Sigmoid colon (tissue), 7 donors: ENCODE data around the gene RNF212. TPM values are rescaled to one million over a fixed set of nuclear protein-coding genes. Genes with fewer than 3 reads are reported as not detected.

ENCODE experiments used
- DNase-seq: peaks from one replicate; pipeline ENCODE4 v3.0.0-alpha.2; 2019
- H3K27ac ChIP-seq, 4 donors: fragments of 200-600 bp; sonication (generic); one replicate each; pipeline ENCODE4 v1.5.1; 2016 to 2019; ENCODE audit warnings: mild to moderate bottlenecking in 1 of 4
- H3K27me3 ChIP-seq, 3 donors: fragments of 200-600 bp; sonication (generic); one replicate each; pipeline ENCODE4 v1.5.1; 2019; ENCODE audit warnings: mild to moderate bottlenecking in 1 of 3
- H3K36me3 ChIP-seq, 4 donors: fragments of 200-600 bp; sonication (generic); one replicate each; pipeline ENCODE4 v1.5.1; 2016 to 2019
- H3K4me1 ChIP-seq, 4 donors: fragments of 200-600 bp; sonication (generic); one replicate each; pipeline ENCODE4 v1.5.1; 2017 to 2019
- H3K4me3 ChIP-seq, 4 donors: fragments of 200-600 bp; sonication (generic); one replicate each; pipeline ENCODE4 v1.5.1; 2017 to 2019; ENCODE audit warnings: mild to moderate bottlenecking in 2 of 4, moderate library complexity in 1 of 4
- H3K9me3 ChIP-seq, 4 donors: fragments of 200-600 bp in 3 of 4; sonication (generic) in 3 of 4; one replicate each; pipeline versions ENCODE4 v1.5.1 to v1.6.1; 2013 to 2019
- CTCF ChIP-seq, 4 experiments: fragments of 450-650 bp in 3 of 4; fragments of 200-600 bp in 1 of 4; IDR thresholded peaks; one replicate each; pipeline ENCODE4 v1.5.1; 2016 to 2019; ENCODE audit warnings: antibody characterized with exemption in 4 of 4, mild to moderate bottlenecking in 3 of 4, moderate library complexity in 2 of 4
- EP300 ChIP-seq, 4 donors: sonication (generic); formaldehyde crosslinking; IDR thresholded peaks; one replicate each; pipeline ENCODE4 v1.6.1; 2017; ENCODE audit warnings: antibody characterized with exemption in 4 of 4
- POLR2A ChIP-seq, 2 donors: fragments of 450-650 bp; IDR thresholded peaks; one replicate each; pipeline ENCODE4 v1.6.1; 2016; ENCODE audit warnings: antibody characterized with exemption in 2 of 2, mild to moderate bottlenecking in 2 of 2, moderate library complexity in 2 of 2
- POLR2AphosphoS5 ChIP-seq, 4 donors: sonication (generic); formaldehyde crosslinking; IDR thresholded peaks; one replicate each; pipeline ENCODE4 v1.6.1; 2017; ENCODE audit warnings: antibody characterized with exemption in 4 of 4
- WGBS, 2 donors: extraction: QIAGEN DNeasy Blood & Tissue Kit; methylation state at CpG; one replicate each; pipeline ENCODE4 v1.1.7; 2013; 5-methylcytosine and 5-hydroxymethylcytosine counted together
- intact Hi-C: fragments of 100-400 bp; cut with DNase I; formaldehyde crosslinking; loops from one replicate; pipeline ENCODE4 v1.15.1; 2023
- polyA plus RNA-seq, 3 donors: library from polyadenylated mRNA; stranded (reverse); fragments of 200-250 nt; gene quantifications; one replicate each; pipeline ENCODE4 v1.2.3, GENCODE V29; 2013
- total RNA-seq, 4 donors: library from RNA; depleted of rRNA; stranded (reverse); fragments of >200 nt; gene quantifications; one replicate each; pipeline ENCODE4 v1.1.0, GENCODE V29; 2016
- donor health status: healthy with polysubstance abuse.
- donor health status: Bipolar disorder and iron deficiency.
- donor health status: healthy.

Gene RNF212
- total and polyA plus RNA-seq, 7 donors, result 0.60 to 12.8 (median 4.0) TPM; not detected in 1

DNA sequence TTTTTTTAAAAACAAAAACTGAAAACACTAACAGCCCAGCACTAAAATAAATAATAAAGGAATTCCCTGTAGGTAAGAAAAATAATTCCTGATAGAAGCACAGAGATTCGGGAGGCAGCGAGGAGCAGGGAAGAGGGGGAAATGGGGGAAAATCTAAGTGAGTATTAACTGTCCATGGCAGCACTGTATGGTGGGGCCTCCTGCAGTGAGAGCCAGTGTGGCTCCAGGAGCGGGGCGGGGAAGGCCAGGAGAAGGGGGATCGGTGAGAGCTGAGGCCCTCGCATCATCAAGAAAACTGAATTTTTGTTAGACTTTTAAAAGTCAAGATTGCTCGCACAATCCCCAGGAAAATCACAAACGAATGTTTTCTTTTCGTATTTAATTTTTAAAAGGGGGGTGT, 14.1 kb downstream of the RNF212 start:
- Histone ChIP-seq H3K4me1 (no peaks in the 10 kb centered on the region), H3K9me3 (no peaks in the 10 kb centered on the region), H3K27ac (no peak overlapping the region), H3K4me3 (no peak overlapping the region), H3K27me3 (no peaks in the 10 kb centered on the region), H3K36me3 (no peaks in the 10 kb centered on the region)
- TF ChIP-seq EP300 (IDR thresholded peaks at IDR 0.05), result no peak
- TF ChIP-seq POLR2AphosphoS5 (IDR thresholded peaks at IDR 0.05), result no peak
- no peak for TF ChIP-seq CTCF (IDR thresholded peaks at IDR 0.05)
- TF ChIP-seq POLR2A (IDR thresholded peaks at IDR 0.05), result no peak
- DNase-seq, result no peak
- WGBS, 2 donors, result 92 to 93% methylated on average over 9 of the region's 9 CpGs
- intact Hi-C loops, result no loop called here

DNA sequence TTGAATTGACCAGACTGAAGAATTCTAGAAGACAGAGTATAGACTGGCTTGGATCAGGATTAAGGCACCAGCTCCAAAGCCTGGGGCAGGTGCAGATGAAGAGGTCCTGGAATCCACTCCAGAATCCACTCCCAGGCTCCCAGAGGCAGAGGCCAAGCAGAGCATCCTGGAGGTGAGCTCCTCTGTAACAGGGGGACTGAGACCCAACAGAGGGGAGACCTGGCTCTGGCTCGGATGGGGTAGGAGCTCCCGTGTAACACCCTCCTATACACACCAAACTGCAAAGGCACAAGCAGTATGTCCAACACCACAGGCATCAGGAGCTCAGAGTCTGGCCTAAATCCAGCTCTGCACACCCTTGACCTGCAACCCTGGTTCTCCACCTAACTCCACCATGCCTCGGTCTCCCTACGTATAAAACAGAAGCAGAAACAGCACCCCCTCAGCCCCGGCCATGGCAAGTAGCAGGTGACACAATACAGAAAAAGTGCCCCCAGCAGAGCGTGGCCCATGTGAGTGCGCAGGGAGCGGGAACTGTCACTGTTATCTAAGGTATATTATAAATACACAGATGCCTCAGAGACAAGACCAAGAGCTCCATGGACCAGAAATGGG, 14.9 kb downstream of the RNF212 start:
- H3K27me3 ChIP-seq, result no peaks in the 10 kb centered on the region
- intact Hi-C loops, result no loop called here
- no peak for DNase-seq
- 96% methylated on average over 8 of the region's 8 CpGs for WGBS, 2 donors
- TF ChIP-seq CTCF (IDR thresholded peaks at IDR 0.05), result no peak
- no peak for TF ChIP-seq POLR2AphosphoS5 (IDR thresholded peaks at IDR 0.05)
- TF ChIP-seq EP300 (IDR thresholded peaks at IDR 0.05), result no peak
- TF ChIP-seq POLR2A (IDR thresholded peaks at IDR 0.05), result no peak
- H3K27ac ChIP-seq, result no peak overlapping the region
- no peaks in the 10 kb centered on the region for H3K9me3 ChIP-seq
- no peaks in the 10 kb centered on the region for H3K4me1 ChIP-seq
- no peaks in the 10 kb centered on the region for H3K36me3 ChIP-seq
- no peak overlapping the region for H3K4me3 ChIP-seq

DNA sequence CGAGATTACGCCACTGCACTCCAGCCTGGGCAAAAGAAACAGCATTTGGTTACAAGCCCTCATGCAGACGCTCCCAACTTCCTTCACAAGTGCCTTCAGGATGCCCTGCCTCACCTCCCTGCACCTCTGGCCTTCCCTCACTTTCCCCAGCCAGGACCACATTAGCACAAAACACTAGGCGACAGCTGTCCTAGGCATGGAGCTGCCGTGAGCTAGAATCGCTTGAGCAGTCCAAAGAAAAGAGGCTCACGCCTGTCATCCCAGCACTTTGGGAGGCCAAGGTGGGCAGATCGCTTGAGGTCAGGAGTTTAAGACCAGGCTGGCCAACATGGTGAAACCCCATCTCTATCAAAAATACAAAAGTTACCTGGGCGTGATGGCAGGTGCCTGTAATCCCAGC, 15.8 kb downstream of the RNF212 start:
- no peaks in the 10 kb centered on the region for H3K9me3 ChIP-seq
- no peaks in the 10 kb centered on the region for H3K4me1 ChIP-seq
- no peak for DNase-seq
- no peak overlapping the region for H3K27ac ChIP-seq
- H3K36me3 ChIP-seq, result no peaks in the 10 kb centered on the region
- H3K4me3 ChIP-seq, result no peak overlapping the region
- TF ChIP-seq CTCF (IDR thresholded peaks at IDR 0.05), result no peak
- no peak for TF ChIP-seq EP300 (IDR thresholded peaks at IDR 0.05)
- no peak for TF ChIP-seq POLR2A (IDR thresholded peaks at IDR 0.05)
- 93 to 94% methylated on average over 9 of the region's 9 CpGs for WGBS, 2 donors
- no peaks in the 10 kb centered on the region for H3K27me3 ChIP-seq
- intact Hi-C loops, result no loop called here

DNA sequence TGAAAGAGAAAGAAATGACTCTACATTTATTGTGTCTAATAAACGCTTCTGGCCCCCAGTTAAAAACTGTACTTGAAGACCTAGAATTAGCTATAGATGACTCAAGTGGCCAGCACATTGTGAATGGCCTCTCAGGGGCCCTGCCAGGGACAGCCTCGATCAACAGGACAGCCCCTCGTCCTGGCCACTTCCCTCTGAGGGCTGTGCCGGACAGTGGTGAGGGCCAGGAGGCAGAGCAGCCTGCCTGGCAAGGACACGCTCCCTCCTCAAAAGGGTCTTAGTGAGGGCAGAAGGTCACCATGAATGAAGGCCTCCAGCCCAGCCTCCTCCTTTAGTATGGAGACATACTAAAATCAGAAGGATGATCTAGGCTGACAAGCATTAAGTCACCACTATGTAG, 16.5 kb downstream of the RNF212 start:
- no peak overlapping the region for H3K4me3 ChIP-seq
- no peaks in the 10 kb centered on the region for H3K4me1 ChIP-seq
- intact Hi-C loops, result no loop called here
- H3K36me3 ChIP-seq, result no peaks in the 10 kb centered on the region
- TF ChIP-seq POLR2AphosphoS5 (IDR thresholded peaks at IDR 0.05) (no peak), POLR2A (IDR thresholded peaks at IDR 0.05) (no peak), CTCF (IDR thresholded peaks at IDR 0.05) (no peak), EP300 (IDR thresholded peaks at IDR 0.05) (no peak)
- H3K27me3 ChIP-seq, result no peaks in the 10 kb centered on the region
- H3K9me3 ChIP-seq, result no peaks in the 10 kb centered on the region
- no peak overlapping the region for H3K27ac ChIP-seq
- WGBS, 2 donors, result 89 to 93% methylated on average over 5 of the region's 5 CpGs
- no peak for DNase-seq

- WGBS, 2 donors, result 83 to 86% methylated on average over 6 of the region's 6 CpGs
- TF ChIP-seq EP300 (IDR thresholded peaks at IDR 0.05), result no peak
- no peak for TF ChIP-seq CTCF (IDR thresholded peaks at IDR 0.05)
- TF ChIP-seq POLR2AphosphoS5 (IDR thresholded peaks at IDR 0.05), result no peak
- no peak for TF ChIP-seq POLR2A (IDR thresholded peaks at IDR 0.05)
- intact Hi-C loops, result no loop called here
- Histone ChIP-seq H3K36me3 (no peaks in the 10 kb centered on the region), H3K4me1 (no peaks in the 10 kb centered on the region), H3K9me3 (no peaks in the 10 kb centered on the region), H3K27ac (no peak overlapping the region), H3K27me3 (no peaks in the 10 kb centered on the region), H3K4me3 (no peak overlapping the region)
- no peak for DNase-seq
These were observed 19.1 kb downstream of the RNF212 start for GRCh38 chr4:1094336-1094690.
